Measurements from ENCODE around the gene MTRR.

DNA sequence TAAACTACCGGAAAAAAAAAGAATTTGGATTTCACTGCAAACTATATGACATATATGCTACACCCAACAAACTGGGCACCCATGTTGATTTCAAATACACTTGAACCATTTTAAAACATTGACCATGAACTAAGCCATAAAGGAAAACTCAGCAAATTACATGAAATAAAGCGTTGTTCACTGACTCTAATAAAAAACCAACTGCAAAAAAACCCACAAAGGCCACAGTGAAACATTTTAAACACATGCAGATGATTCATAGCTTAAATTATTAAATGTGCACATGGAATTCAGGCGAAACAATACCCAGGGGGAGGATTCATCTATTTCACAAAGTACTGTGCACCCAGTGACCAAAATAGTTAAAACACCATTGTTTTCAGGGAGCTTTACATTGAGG lies 33.3 kb downstream of the MTRR start:
- TF ChIP-seq, protein P1, sequence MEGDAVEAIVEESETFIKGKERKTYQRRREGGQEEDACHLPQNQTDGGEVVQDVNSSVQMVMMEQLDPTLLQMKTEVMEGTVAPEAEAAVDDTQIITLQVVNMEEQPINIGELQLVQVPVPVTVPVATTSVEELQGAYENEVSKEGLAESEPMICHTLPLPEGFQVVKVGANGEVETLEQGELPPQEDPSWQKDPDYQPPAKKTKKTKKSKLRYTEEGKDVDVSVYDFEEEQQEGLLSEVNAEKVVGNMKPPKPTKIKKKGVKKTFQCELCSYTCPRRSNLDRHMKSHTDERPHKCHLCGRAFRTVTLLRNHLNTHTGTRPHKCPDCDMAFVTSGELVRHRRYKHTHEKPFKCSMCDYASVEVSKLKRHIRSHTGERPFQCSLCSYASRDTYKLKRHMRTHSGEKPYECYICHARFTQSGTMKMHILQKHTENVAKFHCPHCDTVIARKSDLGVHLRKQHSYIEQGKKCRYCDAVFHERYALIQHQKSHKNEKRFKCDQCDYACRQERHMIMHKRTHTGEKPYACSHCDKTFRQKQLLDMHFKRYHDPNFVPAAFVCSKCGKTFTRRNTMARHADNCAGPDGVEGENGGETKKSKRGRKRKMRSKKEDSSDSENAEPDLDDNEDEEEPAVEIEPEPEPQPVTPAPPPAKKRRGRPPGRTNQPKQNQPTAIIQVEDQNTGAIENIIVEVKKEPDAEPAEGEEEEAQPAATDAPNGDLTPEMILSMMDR (conservative IDR thresholded peaks at IDR 0.05; ENCODE audit: low read depth, low read length): no peak
- TF ChIP-seq EZH2 (IDR thresholded peaks at IDR 0.05; ENCODE audit: borderline replicate concordance, low read depth, low read length, poor library complexity, severe bottlenecking): no peak
